Measurements from ENCODE around the gene DMTF1. TPM values are rescaled to one million over a fixed set of nuclear protein-coding genes. Genes with fewer than 3 reads are reported as not detected.

The DMTF1 gene
- total and polyA plus RNA-seq, 2 experiments from 2014 or later: 37.8 to 75.1 TPM

DNA sequence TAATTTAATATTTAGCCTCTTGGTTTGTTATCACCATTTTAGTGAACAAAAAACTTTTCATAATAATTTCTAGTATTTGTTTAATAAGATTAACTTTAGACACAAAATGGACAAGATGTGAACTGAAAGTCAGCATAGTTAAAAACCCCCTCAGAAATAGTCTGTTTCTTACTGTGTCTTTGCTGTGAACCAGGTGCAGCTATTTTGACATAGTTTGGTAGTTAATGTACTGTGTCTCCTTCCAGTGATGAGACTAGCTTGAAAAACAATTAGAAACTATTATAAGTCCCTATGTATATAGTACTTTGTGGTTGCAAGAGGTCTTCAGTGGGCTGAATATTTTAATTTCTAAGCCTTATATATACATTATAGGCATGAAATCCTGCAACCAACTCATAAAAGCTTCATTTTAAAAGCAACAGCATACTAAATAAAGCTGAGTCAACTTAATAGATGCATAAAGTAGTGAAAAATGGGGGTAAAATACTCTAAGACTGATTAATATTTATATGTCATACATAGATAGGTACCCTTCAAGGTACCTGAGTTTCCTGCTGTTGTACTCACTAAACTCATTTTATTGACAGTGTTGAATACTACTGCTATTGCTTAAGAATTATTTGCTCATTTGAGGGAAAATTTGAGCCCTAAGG is 19.2 kb downstream of the DMTF1 start:
- Histone ChIP-seq H3K36me3 (replicated peaks; ENCODE audit: insufficient read depth, low read depth) (no peaks in the 10 kb centered on the region), H2AFZ (no peak overlapping the region), H3K4me1 (ENCODE audit: insufficient read depth) (no peaks in the 10 kb centered on the region), H3K27me3 (no peaks in the 10 kb centered on the region), H3K9me3 (ENCODE audit: low read depth) (no peaks in the 10 kb centered on the region), H3K79me2 (peaks cover 6% of the 10 kb centered on the region), H4K20me1 (ENCODE audit: insufficient read depth, poor library complexity, severe bottlenecking) (no peaks in the 10 kb centered on the region), H3K4me2 (no peak overlapping the region), H3K9me2 (replicated peaks; ENCODE audit: insufficient read depth) (no peaks in the 10 kb centered on the region), H3K27ac (no peak overlapping the region), H3K4me3 (no peak overlapping the region)
- TF ChIP-seq EZH2phosphoT487 (IDR thresholded peaks at IDR 0.05; ENCODE audit: low read depth, severe bottlenecking, unreplicated experiment) (no peak), EZH2 (IDR thresholded peaks at IDR 0.05; ENCODE audit: borderline replicate concordance) (no peak)
- TF ChIP-seq, protein P1, sequence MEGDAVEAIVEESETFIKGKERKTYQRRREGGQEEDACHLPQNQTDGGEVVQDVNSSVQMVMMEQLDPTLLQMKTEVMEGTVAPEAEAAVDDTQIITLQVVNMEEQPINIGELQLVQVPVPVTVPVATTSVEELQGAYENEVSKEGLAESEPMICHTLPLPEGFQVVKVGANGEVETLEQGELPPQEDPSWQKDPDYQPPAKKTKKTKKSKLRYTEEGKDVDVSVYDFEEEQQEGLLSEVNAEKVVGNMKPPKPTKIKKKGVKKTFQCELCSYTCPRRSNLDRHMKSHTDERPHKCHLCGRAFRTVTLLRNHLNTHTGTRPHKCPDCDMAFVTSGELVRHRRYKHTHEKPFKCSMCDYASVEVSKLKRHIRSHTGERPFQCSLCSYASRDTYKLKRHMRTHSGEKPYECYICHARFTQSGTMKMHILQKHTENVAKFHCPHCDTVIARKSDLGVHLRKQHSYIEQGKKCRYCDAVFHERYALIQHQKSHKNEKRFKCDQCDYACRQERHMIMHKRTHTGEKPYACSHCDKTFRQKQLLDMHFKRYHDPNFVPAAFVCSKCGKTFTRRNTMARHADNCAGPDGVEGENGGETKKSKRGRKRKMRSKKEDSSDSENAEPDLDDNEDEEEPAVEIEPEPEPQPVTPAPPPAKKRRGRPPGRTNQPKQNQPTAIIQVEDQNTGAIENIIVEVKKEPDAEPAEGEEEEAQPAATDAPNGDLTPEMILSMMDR (IDR thresholded peaks at IDR 0.05; ENCODE audit: poor library complexity): no peak
- no peak for DNase-seq (ENCODE audit: low spot score)

DNA sequence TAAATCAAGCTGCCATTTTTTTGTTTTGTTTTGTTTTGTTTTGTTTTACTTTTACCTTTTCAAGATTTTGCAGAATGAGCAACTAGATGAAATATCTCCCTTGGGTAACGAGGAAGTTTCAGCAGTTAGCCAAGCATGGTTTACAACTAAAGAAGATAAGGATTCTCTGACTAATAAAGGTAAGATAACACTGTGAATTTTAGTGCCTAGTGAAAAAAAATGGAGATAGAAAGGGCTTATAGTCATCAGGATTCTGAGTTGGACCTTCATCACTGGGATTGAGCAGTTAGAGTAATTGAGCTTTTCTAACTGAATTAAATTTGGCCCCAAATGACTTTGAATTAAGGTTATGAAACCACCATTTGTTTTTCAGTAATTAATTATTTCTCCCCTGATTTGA is 21.2 kb downstream of the DMTF1 start:
- no peak overlapping the region for H3K4me2 ChIP-seq
- DNase-seq (ENCODE audit: low spot score): peak; percentile 11
- WGBS (ENCODE audit: low lambda C conversion rate, missing lambda C conversion rate): 75% methylated on average over 1 of the region's 1 CpG
- H3K4me1 ChIP-seq (ENCODE audit: insufficient read depth): no peaks in the 10 kb centered on the region
- peaks cover 3% of the 10 kb centered on the region for H3K79me2 ChIP-seq
- no peaks in the 10 kb centered on the region for H3K9me3 ChIP-seq (ENCODE audit: low read depth)
- no peaks in the 10 kb centered on the region for H3K36me3 ChIP-seq (replicated peaks; ENCODE audit: insufficient read depth, low read depth)
- no peaks in the 10 kb centered on the region for H3K9me2 ChIP-seq (replicated peaks; ENCODE audit: insufficient read depth)
- H3K4me3 ChIP-seq: no peak overlapping the region
- peaks cover 3% of the 10 kb centered on the region for H4K20me1 ChIP-seq (ENCODE audit: insufficient read depth, poor library complexity, severe bottlenecking)
- TF ChIP-seq, protein P1 (IDR thresholded peaks at IDR 0.05; ENCODE audit: poor library complexity): no peak
- TF ChIP-seq EZH2phosphoT487 (IDR thresholded peaks at IDR 0.05; ENCODE audit: low read depth, severe bottlenecking, unreplicated experiment): no peak
- TF ChIP-seq EZH2 (IDR thresholded peaks at IDR 0.05; ENCODE audit: borderline replicate concordance): no peak
- no peaks in the 10 kb centered on the region for H3K27me3 ChIP-seq
- H2AFZ ChIP-seq: no peak overlapping the region
- H3K27ac ChIP-seq: peak overlapping the region; percentile 6

DNA sequence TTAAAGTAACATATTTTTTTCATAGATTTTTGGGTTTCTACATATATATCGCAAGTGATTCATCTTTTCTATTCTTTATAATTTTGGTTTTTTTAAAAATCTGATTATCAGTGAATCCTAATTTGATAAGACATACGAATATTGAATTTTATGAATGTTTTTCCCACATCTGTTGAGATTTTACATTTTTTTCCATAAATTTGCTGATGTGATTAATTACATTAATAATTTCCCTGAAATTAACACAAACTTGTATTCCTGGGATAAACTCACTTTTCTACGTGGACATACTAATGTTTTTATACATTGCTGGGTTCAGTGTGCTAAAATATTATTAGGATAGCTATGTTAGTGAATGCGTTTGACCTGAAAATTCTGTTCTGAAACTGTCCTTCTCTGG is 26.1 kb downstream of the DMTF1 start:
- TF ChIP-seq EZH2 (IDR thresholded peaks at IDR 0.05; ENCODE audit: borderline replicate concordance) (no peak), EZH2phosphoT487 (IDR thresholded peaks at IDR 0.05; ENCODE audit: low read depth, severe bottlenecking, unreplicated experiment) (no peak)
- TF ChIP-seq, protein P1 (IDR thresholded peaks at IDR 0.05; ENCODE audit: poor library complexity): no peak
- no peaks in the 10 kb centered on the region for H3K27me3 ChIP-seq
- 92% methylated on average over 4 of the region's 4 CpGs for WGBS (ENCODE audit: low lambda C conversion rate, missing lambda C conversion rate)
- H2AFZ ChIP-seq: no peak overlapping the region
- no peaks in the 10 kb centered on the region for H3K9me3 ChIP-seq (ENCODE audit: low read depth)
- H3K9me2 ChIP-seq (replicated peaks; ENCODE audit: insufficient read depth): no peaks in the 10 kb centered on the region
- H3K4me3 ChIP-seq: no peak overlapping the region
- H3K27ac ChIP-seq: no peak overlapping the region
- no peaks in the 10 kb centered on the region for H3K79me2 ChIP-seq
- H3K36me3 ChIP-seq (replicated peaks; ENCODE audit: insufficient read depth, low read depth): no peaks in the 10 kb centered on the region
- no peak for DNase-seq (ENCODE audit: low spot score)
- peaks cover 3% of the 10 kb centered on the region for H4K20me1 ChIP-seq (ENCODE audit: insufficient read depth, poor library complexity, severe bottlenecking)
- no peak overlapping the region for H3K4me2 ChIP-seq
- H3K4me1 ChIP-seq (ENCODE audit: insufficient read depth): no peaks in the 10 kb centered on the region

Measured in hepatocyte (in vitro differentiated cells).